ENCODE results near the gene CYFIP2. TPM values are rescaled to one million over a fixed set of nuclear protein-coding genes. Genes with fewer than 3 reads are reported as not detected.
"Not testable (repeated sequence)": the region's sequence is repeated elsewhere in the genome, so short reads cannot be mapped to it uniquely, and the experiment has no call there.

Gene CYFIP2
- total RNA-seq, 2 donors from 2014 or later, result 29.3 to 33.4 TPM

- no peak for DNase-seq
- no peaks in the 10 kb centered on the region for H3K4me1 Mint-ChIP-seq
Observed at GRCh38 chr5:157233515-157233914, 32.4 kb upstream of the CYFIP2 start.

GRCh38 chr5:157236423-157236822 is 29.5 kb upstream of the CYFIP2 start:
- Histone ChIP-seq H3K4me1 (ENCODE audit: control insufficient read depth, insufficient read depth, low read length) (no peaks in the 10 kb centered on the region), H3K36me3 (ENCODE audit: control insufficient read depth, insufficient read depth, low read length) (no peaks in the 10 kb centered on the region), H3K27ac (ENCODE audit: low read depth, low read length) (no peak overlapping the region), H3K9ac (ENCODE audit: extremely low read depth, low read length, poor library complexity, severe bottlenecking) (no peak overlapping the region), H3K27me3 (ENCODE audit: control insufficient read depth, insufficient read depth, low read length, poor library complexity, severe bottlenecking) (no peaks in the 10 kb centered on the region), H3K9me3 (ENCODE audit: control insufficient read depth, low read length) (no peaks in the 10 kb centered on the region), H3K4me3 (ENCODE audit: low read length) (no peak overlapping the region)
- Mint-ChIP-seq H3K36me3 (ENCODE audit: low read depth) (no peaks in the 10 kb centered on the region), H3K27ac (no peak overlapping the region), H3K9me3 (peaks cover 1% of the 10 kb centered on the region), H3K4me3 (no peak overlapping the region), H3K4me1 (no peaks in the 10 kb centered on the region), H3K27me3 (ENCODE audit: insufficient read depth) (peaks cover 2% of the 10 kb centered on the region)
- no peak for TF ChIP-seq CTCF (conservative IDR thresholded peaks at IDR 0.05)
- DNase-seq, result no peak
- WGBS, 2 experiments (ENCODE audit: insufficient coverage in 1 of 2, insufficient read length in 1 of 2), result 80 to 89% methylated on average over 1 to 3 of the region's 3 CpGs

More at GRCh38 chr5:157233515-157233914, 32.4 kb upstream of the CYFIP2 start:
- WGBS, 2 experiments (ENCODE audit: insufficient coverage in 1 of 2, insufficient read length in 1 of 2), result 89% methylated on average over 3 of the region's 3 CpGs; no CpG with 5 or more reads in 1 of the 2 experiments
- Histone ChIP-seq H3K36me3 (ENCODE audit: control insufficient read depth, insufficient read depth, low read length) (no peaks in the 10 kb centered on the region), H3K9me3 (ENCODE audit: control insufficient read depth, low read length) (no peaks in the 10 kb centered on the region), H3K27me3 (ENCODE audit: control insufficient read depth, insufficient read depth, low read length, poor library complexity, severe bottlenecking) (no peaks in the 10 kb centered on the region), H3K27ac (ENCODE audit: low read depth, low read length) (no peak overlapping the region), H3K4me3 (ENCODE audit: low read length) (no peak overlapping the region), H3K9ac (ENCODE audit: extremely low read depth, low read length, poor library complexity, severe bottlenecking) (no peak overlapping the region), H3K4me1 (ENCODE audit: control insufficient read depth, insufficient read depth, low read length) (no peaks in the 10 kb centered on the region)
- TF ChIP-seq CTCF (conservative IDR thresholded peaks at IDR 0.05), result no peak
- Mint-ChIP-seq H3K36me3 (ENCODE audit: low read depth) (no peaks in the 10 kb centered on the region), H3K9me3 (no peaks in the 10 kb centered on the region), H3K27ac (no peak overlapping the region), H3K27me3 (ENCODE audit: insufficient read depth) (peaks cover 2% of the 10 kb centered on the region), H3K4me3 (no peak overlapping the region)

- H3K27ac Mint-ChIP-seq, result no peak overlapping the region
- H3K4me1 Mint-ChIP-seq, result peaks cover 21% of the 10 kb centered on the region
- no peaks in the 10 kb centered on the region for H3K36me3 Mint-ChIP-seq (ENCODE audit: low read depth)
- H3K36me3 ChIP-seq (ENCODE audit: control insufficient read depth, insufficient read depth, low read length), result no peaks in the 10 kb centered on the region
- H3K9ac ChIP-seq (ENCODE audit: extremely low read depth, low read length, poor library complexity, severe bottlenecking), result no peak overlapping the region
- no peak overlapping the region for H3K4me3 Mint-ChIP-seq
- peaks cover 2% of the 10 kb centered on the region for H3K27me3 Mint-ChIP-seq (ENCODE audit: insufficient read depth)
- WGBS, 2 experiments (ENCODE audit: insufficient coverage in 1 of 2, insufficient read length in 1 of 2), result 91 to 100% methylated on average over 1 to 4 of the region's 4 CpGs
- no peaks in the 10 kb centered on the region for H3K9me3 ChIP-seq (ENCODE audit: control insufficient read depth, low read length)
- H3K27me3 ChIP-seq (ENCODE audit: control insufficient read depth, insufficient read depth, low read length, poor library complexity, severe bottlenecking), result no peaks in the 10 kb centered on the region
- H3K4me3 ChIP-seq (ENCODE audit: low read length), result no peak overlapping the region
- peaks cover 2% of the 10 kb centered on the region for H3K4me1 ChIP-seq (ENCODE audit: control insufficient read depth, insufficient read depth, low read length)
- H3K27ac ChIP-seq (ENCODE audit: low read depth, low read length), result no peak overlapping the region
- peaks cover 1% of the 10 kb centered on the region for H3K9me3 Mint-ChIP-seq
- DNase-seq, result no peak
- TF ChIP-seq CTCF (conservative IDR thresholded peaks at IDR 0.05), result no peak
Observed at GRCh38 chr5:157241483-157241882, 24.4 kb upstream of the CYFIP2 start.

- not testable (repeated sequence) for H3K27ac ChIP-seq (ENCODE audit: low read depth, low read length); H3K9me3 Mint-ChIP-seq; H3K27ac Mint-ChIP-seq; H3K36me3 ChIP-seq (ENCODE audit: control insufficient read depth, insufficient read depth, low read length); H3K27me3 Mint-ChIP-seq (ENCODE audit: insufficient read depth); H3K4me3 ChIP-seq (ENCODE audit: low read length); H3K27me3 ChIP-seq (ENCODE audit: control insufficient read depth, insufficient read depth, low read length, poor library complexity, severe bottlenecking); H3K9me3 ChIP-seq (ENCODE audit: control insufficient read depth, low read length); H3K4me3 Mint-ChIP-seq; H3K9ac ChIP-seq (ENCODE audit: extremely low read depth, low read length, poor library complexity, severe bottlenecking); DNase-seq; H3K36me3 Mint-ChIP-seq (ENCODE audit: low read depth)
- 91 to 100% methylated on average over 5 to 7 of the region's 7 CpGs for WGBS, 2 experiments (ENCODE audit: insufficient coverage in 1 of 2, insufficient read length in 1 of 2)
- peaks cover 13% of the 10 kb centered on the region for H3K4me1 ChIP-seq (ENCODE audit: control insufficient read depth, insufficient read depth, low read length)
- peaks cover 33% of the 10 kb centered on the region for H3K4me1 Mint-ChIP-seq
Observed at GRCh38 chr5:157244704-157245103, 21.2 kb upstream of the CYFIP2 start.
